ENCODE data around the gene ANKS1B. TPM values are rescaled to one million over a fixed set of nuclear protein-coding genes. Genes with fewer than 3 reads are reported as not detected.

Gene ANKS1B
- total RNA-seq, 4 donors from 2014 or later, result 16.6 to 62.6 (median 40.2) TPM

DNA sequence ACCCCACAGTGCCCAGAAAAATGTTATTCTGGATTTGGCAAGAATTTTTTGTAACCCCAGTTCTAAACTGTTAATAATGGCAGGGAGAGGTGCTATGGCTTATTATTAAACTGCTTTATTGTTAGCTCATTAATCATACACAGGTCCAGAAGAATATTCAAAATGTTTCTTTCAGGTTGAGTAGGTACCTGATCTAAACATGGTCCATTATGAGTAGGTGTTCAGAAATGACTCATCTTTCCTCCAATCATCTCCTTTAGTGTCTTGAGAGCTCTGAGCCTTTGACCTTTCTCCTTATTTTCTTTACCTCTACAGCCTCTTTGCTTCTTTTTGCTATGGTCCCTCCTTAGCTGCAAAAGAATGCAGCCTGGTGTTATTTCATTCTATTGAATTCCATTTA lies 548.2 kb downstream of the ANKS1B start:
- Histone ChIP-seq H3K4me3 (no peak overlapping the region), H3K27me3 (no peaks in the 10 kb centered on the region), H3K36me3 (no peaks in the 10 kb centered on the region), H3K27ac (no peak overlapping the region), H3K9me3 (no peaks in the 10 kb centered on the region), H3K4me1 (no peaks in the 10 kb centered on the region)
- TF ChIP-seq POLR2A (IDR thresholded peaks at IDR 0.05), result no peak
- TF ChIP-seq, protein P1, sequence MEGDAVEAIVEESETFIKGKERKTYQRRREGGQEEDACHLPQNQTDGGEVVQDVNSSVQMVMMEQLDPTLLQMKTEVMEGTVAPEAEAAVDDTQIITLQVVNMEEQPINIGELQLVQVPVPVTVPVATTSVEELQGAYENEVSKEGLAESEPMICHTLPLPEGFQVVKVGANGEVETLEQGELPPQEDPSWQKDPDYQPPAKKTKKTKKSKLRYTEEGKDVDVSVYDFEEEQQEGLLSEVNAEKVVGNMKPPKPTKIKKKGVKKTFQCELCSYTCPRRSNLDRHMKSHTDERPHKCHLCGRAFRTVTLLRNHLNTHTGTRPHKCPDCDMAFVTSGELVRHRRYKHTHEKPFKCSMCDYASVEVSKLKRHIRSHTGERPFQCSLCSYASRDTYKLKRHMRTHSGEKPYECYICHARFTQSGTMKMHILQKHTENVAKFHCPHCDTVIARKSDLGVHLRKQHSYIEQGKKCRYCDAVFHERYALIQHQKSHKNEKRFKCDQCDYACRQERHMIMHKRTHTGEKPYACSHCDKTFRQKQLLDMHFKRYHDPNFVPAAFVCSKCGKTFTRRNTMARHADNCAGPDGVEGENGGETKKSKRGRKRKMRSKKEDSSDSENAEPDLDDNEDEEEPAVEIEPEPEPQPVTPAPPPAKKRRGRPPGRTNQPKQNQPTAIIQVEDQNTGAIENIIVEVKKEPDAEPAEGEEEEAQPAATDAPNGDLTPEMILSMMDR (IDR thresholded peaks at IDR 0.05), result no peak
- no peak for DNase-seq
- intact Hi-C loops (cut with DNase I; ENCODE audit: low total_unique reads), result no loop called here

DNA sequence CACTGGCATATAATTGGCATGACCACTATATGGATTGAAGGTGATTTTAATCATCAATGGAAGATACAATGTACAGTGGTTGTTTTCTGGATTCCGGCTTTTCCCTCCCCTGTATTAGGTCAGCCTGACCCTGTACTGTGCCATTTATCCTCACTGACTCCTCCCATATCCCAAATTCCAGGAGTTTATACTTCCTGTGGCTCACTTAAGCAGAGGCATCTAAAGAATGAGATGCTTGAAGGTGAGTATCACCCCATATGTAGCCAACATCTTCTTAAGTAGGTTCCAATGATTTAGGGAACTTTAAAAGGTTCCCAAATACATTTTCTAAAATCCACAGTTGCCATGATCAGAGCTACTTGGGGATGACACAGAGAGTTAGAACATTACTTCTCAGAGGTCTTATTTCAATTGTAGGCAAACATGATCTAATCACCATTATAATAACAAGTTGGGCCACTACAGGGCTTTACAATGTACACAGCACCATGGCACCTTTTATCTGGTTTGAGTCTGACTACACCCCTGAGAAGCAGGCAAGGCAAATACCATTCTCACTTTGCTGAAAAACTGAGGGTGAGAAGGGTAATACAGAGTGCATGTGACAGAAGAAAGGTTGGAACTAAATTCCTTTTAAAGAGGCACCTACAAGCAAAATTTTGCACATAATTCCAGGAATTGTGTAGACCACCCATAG lies 549.5 kb downstream of the ANKS1B start:
- no peak overlapping the region for H3K27ac ChIP-seq
- DNase-seq, result no peak
- H3K4me1 ChIP-seq, result no peaks in the 10 kb centered on the region
- H3K9me3 ChIP-seq, result no peaks in the 10 kb centered on the region
- intact Hi-C loops (cut with DNase I; ENCODE audit: low total_unique reads), result no loop called here
- no peaks in the 10 kb centered on the region for H3K36me3 ChIP-seq
- no peak overlapping the region for H3K4me3 ChIP-seq
- TF ChIP-seq, protein P1 (IDR thresholded peaks at IDR 0.05), result no peak
- TF ChIP-seq POLR2A (IDR thresholded peaks at IDR 0.05), result no peak
- no peaks in the 10 kb centered on the region for H3K27me3 ChIP-seq

DNA sequence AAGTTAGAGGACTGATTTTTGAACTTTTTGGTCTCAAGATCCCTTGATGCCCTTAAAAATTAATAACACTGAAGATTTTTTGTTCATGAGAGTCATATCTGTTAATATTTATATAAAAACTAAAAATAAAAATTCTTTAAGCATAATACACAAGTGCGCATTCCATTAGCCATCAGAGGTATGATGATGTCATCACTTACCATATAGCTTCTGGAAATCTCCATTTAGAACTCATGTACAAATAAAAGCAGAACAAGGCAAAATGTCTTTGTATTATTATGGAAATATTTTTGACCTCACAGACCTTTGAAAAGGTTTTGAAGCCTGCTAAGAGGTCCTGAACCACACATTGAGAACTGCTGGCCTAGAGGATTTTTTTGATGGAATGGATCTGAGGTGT lies 551.6 kb downstream of the ANKS1B start:
- Histone ChIP-seq H3K9me3 (no peaks in the 10 kb centered on the region), H3K36me3 (no peaks in the 10 kb centered on the region), H3K27me3 (no peaks in the 10 kb centered on the region), H3K4me3 (no peak overlapping the region), H3K4me1 (no peaks in the 10 kb centered on the region), H3K27ac (no peak overlapping the region)
- TF ChIP-seq POLR2A (IDR thresholded peaks at IDR 0.05), result no peak
- TF ChIP-seq, protein P1 (IDR thresholded peaks at IDR 0.05), result no peak
- no peak for DNase-seq
- intact Hi-C loops (cut with DNase I; ENCODE audit: low total_unique reads), result no loop called here

DNA sequence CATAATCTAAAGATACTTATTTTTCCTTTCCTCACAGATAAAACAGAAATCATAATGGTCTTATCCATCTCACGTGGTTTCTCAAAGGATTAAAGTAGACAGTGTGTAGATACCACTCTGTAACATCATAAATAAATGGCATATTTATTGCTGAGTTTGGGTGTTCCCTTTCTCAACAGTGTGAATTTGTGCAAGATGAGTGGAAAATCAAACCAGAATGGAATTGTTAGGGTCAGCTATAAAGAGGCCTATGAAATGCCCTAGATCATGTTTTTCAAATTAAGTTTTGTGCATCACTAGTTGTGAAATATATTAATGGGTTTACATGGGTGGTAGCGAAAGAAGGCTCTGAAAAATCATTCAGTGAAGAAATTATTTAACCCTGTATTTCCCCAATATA lies 553.5 kb downstream of the ANKS1B start:
- no peak for DNase-seq

DNA sequence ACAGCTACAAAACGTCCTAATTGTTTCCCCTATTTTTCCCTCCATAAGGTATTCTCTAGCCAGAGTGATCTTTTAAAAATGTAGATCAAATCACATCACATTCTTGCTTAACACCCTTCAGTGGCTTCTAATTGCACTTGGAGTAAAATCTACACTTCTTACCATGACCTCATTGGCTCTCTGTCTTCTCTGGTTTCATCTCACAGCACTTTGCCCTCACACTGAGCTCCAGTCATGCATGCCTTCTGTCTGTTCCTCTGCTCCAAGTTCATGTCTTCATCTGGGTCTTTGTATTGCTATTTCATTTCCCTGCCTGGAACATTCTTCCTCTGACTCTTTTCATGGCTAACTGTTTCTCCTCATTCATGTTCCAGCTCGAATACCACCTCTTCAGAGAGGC lies 557.6 kb downstream of the ANKS1B start:
- H3K4me3 ChIP-seq, result no peak overlapping the region
- no peak for TF ChIP-seq POLR2A (IDR thresholded peaks at IDR 0.05)
- TF ChIP-seq, protein P1 (IDR thresholded peaks at IDR 0.05), result no peak
- no peaks in the 10 kb centered on the region for H3K4me1 ChIP-seq
- DNase-seq, result no peak
- no peaks in the 10 kb centered on the region for H3K9me3 ChIP-seq
- intact Hi-C loops (cut with DNase I; ENCODE audit: low total_unique reads), result no loop called here
- H3K27me3 ChIP-seq, result no peaks in the 10 kb centered on the region
- H3K27ac ChIP-seq, result no peak overlapping the region
- H3K36me3 ChIP-seq, result no peaks in the 10 kb centered on the region

More for the DNA sequence above, 553.5 kb downstream of the ANKS1B start:
- Histone ChIP-seq H3K4me3 (no peak overlapping the region), H3K27me3 (no peaks in the 10 kb centered on the region), H3K36me3 (no peaks in the 10 kb centered on the region), H3K4me1 (no peaks in the 10 kb centered on the region), H3K9me3 (no peaks in the 10 kb centered on the region), H3K27ac (no peak overlapping the region)
- intact Hi-C loops (cut with DNase I; ENCODE audit: low total_unique reads), result no loop called here
- no peak for TF ChIP-seq POLR2A (IDR thresholded peaks at IDR 0.05)
